ENCODE results near the gene TRIM62.
A peak's percentile ranks its signal among the peaks of the same experiment; 100 is the strongest.

Gene TRIM62

DNA sequence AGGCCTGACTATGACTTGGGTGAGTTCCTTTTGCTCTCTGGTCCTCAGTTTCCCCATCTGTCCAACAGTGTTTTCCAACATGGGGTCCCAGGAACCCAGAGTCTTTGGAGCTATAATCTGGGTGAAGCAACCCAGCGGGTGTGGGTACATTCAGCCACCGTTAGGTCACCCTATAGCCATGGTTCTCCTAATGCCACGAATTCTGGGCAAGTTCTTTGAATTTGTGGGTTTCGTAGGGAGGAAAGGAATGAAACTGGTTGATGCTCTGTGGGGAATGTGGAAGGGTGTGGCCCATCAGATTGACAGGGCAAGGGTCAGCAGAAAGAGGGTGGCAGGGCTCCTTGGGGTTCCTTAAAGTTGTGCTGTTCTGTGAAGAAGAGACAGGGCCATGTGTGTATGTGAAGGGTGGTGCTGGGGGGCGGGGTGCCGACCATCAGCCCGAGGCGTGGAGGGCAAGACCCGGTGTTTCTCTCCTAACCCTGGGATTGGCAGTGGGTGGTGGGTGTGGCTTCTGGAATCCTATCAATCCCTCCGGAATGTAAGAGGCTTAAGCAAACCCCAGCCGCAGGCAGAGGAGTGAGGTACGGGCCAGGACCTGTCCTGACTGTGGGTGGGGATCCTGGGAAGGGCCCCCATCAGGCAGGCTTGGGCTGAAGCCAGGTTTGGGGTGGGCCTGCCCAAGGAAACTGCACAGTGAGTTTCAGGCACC, 39.0 kb upstream of the TRIM62 start:
- no peak overlapping the region for H3K4me3 ChIP-seq (ENCODE audit: low read length)
- DNase-seq (ENCODE audit: low read depth), result peak; percentile 98
- no peak for TF ChIP-seq CTCF (IDR thresholded peaks at IDR 0.05; ENCODE audit: insufficient read depth, low read depth, low read length, missing control alignments)

DNA sequence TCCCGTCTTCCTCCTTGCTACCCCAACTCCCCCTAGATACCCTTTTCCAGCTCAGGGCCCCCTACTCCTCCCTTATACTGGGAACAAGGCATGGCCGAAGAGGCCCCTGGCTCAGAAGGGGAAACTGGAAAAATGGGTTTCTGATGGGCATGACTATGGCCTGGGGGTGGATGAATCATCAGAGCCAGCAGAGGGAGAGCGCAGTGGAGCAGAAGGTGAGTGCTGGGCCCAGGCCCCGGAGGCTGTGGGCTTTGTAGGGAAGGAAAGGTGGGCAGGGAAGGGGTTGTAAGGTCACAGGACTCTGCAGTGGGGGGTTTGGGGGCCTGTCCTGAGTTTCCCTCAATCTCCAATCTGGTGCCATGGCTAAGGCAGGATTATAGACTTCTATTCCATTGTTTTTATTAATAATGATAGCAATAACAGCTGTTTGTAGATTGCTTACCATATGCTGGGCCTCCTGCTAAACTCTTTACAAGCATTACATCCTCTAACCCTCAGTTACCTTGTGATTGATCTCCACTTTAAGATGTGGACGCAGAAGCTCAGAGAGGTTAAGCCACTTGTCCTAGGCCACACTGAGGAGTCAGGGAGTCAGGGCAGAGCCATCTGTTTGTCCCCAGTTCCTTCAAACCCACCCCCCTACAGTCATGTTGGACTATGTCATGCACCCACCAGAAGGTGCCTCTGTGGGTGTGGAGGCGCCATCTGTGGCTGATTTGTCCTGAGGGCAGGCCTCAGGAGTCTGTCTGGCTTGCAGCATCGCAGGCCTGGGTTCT, 38.2 kb upstream of the TRIM62 start:
- DNase-seq (ENCODE audit: low read depth), result peak; percentile 92
- TF ChIP-seq CTCF (IDR thresholded peaks at IDR 0.05; ENCODE audit: insufficient read depth, low read depth, low read length, missing control alignments), result no peak
- no peak overlapping the region for H3K4me3 ChIP-seq (ENCODE audit: low read length)

DNA sequence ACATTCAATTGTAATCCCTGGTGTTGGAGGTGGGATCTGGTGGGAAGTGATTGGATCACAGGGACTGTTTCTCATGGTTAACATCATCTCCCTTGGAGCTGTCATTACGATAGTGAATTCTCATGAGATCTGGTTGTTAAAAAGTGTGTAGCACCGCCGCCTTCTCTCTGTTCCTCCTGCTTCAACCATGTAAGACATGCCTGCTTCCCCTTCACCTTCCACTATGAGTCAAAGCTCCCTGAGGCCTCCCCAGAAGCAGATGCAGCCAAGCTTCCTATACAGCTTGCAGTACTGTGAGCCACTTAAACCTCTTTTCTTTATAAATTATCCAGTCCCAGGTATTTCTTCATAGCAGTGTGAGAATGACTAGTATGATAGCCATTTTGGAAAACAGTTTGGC, 30.1 kb upstream of the TRIM62 start:
- no peak for TF ChIP-seq CTCF (IDR thresholded peaks at IDR 0.05; ENCODE audit: insufficient read depth, low read depth, low read length, missing control alignments)
- DNase-seq (ENCODE audit: low read depth), result no peak
- no peak overlapping the region for H3K4me3 ChIP-seq (ENCODE audit: low read length)

GRCh38 chr1:33206340-33206739, 24.5 kb upstream of the TRIM62 start:
- TF ChIP-seq CTCF (IDR thresholded peaks at IDR 0.05; ENCODE audit: insufficient read depth, low read depth, low read length, missing control alignments), result no peak
- no peak for DNase-seq (ENCODE audit: low read depth)

GRCh38 chr1:33195556-33195955, 13.7 kb upstream of the TRIM62 start:
- no peak for TF ChIP-seq CTCF (IDR thresholded peaks at IDR 0.05; ENCODE audit: insufficient read depth, low read depth, low read length, missing control alignments)
- peak; percentile 74 for DNase-seq (ENCODE audit: low read depth)
- no peak overlapping the region for H3K4me3 ChIP-seq (ENCODE audit: low read length)

More at GRCh38 chr1:33206340-33206739, 24.5 kb upstream of the TRIM62 start:
- no peak overlapping the region for H3K4me3 ChIP-seq (ENCODE audit: low read length)

- no peak overlapping the region for H3K4me3 ChIP-seq (ENCODE audit: low read length)
- DNase-seq (ENCODE audit: low read depth), result peak; percentile 73
Observed at GRCh38 chr1:33191731-33192275, 10.0 kb upstream of the TRIM62 start.

More at GRCh38 chr1:33191731-33192275, 10.0 kb upstream of the TRIM62 start:
- no peak for TF ChIP-seq CTCF (IDR thresholded peaks at IDR 0.05; ENCODE audit: insufficient read depth, low read depth, low read length, missing control alignments)

Measured in epithelial cell of esophagus (primary cell).